GM20000 (cell line): ENCODE measurements around the gene MTREX.

Experiments used
- DNase-seq: peaks from one replicate; pipeline ENCODE4 v3.0.0; 2012; ENCODE audit warnings: low spot score
- CTCF ChIP-seq: IDR thresholded peaks from 2 replicates; pipeline ENCODE4 v1.5.1; 2012; ENCODE audit warnings: mild to moderate bottlenecking, control low read depth; ENCODE audit errors: extremely low read depth, missing control alignments

The MTREX gene

GRCh38 chr5:55427157-55427556, 119.4 kb downstream of the MTREX start:
- DNase-seq, result no peak
- no peak for TF ChIP-seq CTCF

GRCh38 chr5:55429221-55429612, 121.4 kb downstream of the MTREX start:
- DNase-seq, result no peak
- no peak for TF ChIP-seq CTCF

GRCh38 chr5:55429613-55430253, 121.9 kb downstream of the MTREX start:
- TF ChIP-seq CTCF, result no peak

GRCh38 chr5:55432549-55432948, 124.8 kb downstream of the MTREX start:
- no peak for DNase-seq
- no peak for TF ChIP-seq CTCF

More at GRCh38 chr5:55429613-55430253, 121.9 kb downstream of the MTREX start:
- no peak for DNase-seq

GRCh38 chr5:55437452-55437851, 129.7 kb downstream of the MTREX start:
- TF ChIP-seq CTCF, result no peak
- DNase-seq, result no peak

- DNase-seq, result no peak
- no peak for TF ChIP-seq CTCF
Observed at GRCh38 chr5:55437859-55438206, 130.0 kb downstream of the MTREX start.

- DNase-seq, result no peak
- TF ChIP-seq CTCF, result no peak
Observed at GRCh38 chr5:55438998-55439397, 131.2 kb downstream of the MTREX start.
